Measurements from ENCODE around the gene WDR88. TPM values are rescaled to one million over a fixed set of nuclear protein-coding genes. Genes with fewer than 3 reads are reported as not detected.

The WDR88 gene
- total and polyA plus RNA-seq, 2 of the 13 experiments (the other 11 are each of a cell fraction or from before 2014, with no cell fraction given): not detected

DNA sequence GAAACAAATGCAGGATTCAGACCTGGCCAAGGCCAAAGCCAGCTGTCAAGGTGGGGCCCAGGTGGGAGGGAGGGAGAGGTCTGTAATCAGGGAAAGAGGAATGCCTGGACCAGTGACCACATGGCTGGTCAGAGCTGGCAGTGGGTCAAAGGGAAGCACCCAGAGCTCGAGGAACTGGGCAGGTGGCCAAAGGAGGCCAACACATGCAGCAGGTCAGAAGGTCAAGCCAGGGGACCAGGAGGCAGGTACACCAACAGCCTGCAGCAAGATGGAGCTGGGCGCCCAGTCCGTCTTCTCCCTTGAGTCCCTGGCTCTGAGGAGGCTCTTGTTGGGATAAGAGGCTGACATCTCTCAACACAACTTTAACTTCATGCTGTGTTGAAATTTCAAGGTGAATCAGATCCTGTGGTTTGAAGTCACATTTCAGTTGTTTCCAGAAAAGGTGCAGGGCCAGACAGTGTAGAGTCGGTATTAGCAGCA, 33.8 kb upstream of the WDR88 start (continued):
- TF ChIP-seq NR2F2 (IDR thresholded peaks at IDR 0.05; ENCODE audit: borderline replicate concordance, low read depth) (peak; percentile 92), SNAI1 (CRISPR knock-in tag; IDR thresholded peaks at IDR 0.05; ENCODE audit: borderline replicate concordance) (no peak), ATAD3A (CRISPR knock-in tag; IDR thresholded peaks at IDR 0.05) (no peak), CEBPB (IDR thresholded peaks at IDR 0.05; ENCODE audit: borderline replicate concordance, low read depth, low read length) (no peak), PHF8 (CRISPR knock-in tag; IDR thresholded peaks at IDR 0.05) (no peak), ZNF460 (CRISPR knock-in tag; IDR thresholded peaks at IDR 0.05; ENCODE audit: borderline replicate concordance) (no peak), KDM3A (CRISPR knock-in tag; IDR thresholded peaks at IDR 0.05; ENCODE audit: low read depth) (no peak), GPN1 (CRISPR knock-in tag; IDR thresholded peaks at IDR 0.05; ENCODE audit: borderline replicate concordance) (no peak), MYC (CRISPR knock-in tag; IDR thresholded peaks at IDR 0.05; ENCODE audit: borderline replicate concordance) (peak; percentile 81; the same call in 1 of the 2 replicates), LCORL (IDR thresholded peaks at IDR 0.05) (no peak), LCORL (CRISPR knock-in tag; IDR thresholded peaks at IDR 0.05) (no peak), ZNF484 (CRISPR knock-in tag; IDR thresholded peaks at IDR 0.05; ENCODE audit: borderline replicate concordance, low read depth) (no peak), MEF2D (CRISPR knock-in tag; IDR thresholded peaks at IDR 0.05) (peak; percentile 40; the same call in 1 of the 2 replicates), PAXIP1 (CRISPR knock-in tag; conservative IDR thresholded peaks at IDR 0.05) (peak; percentile 69), PAX8 (CRISPR knock-in tag; IDR thresholded peaks at IDR 0.05; ENCODE audit: borderline replicate concordance) (no peak), CREB1 (IDR thresholded peaks at IDR 0.05) (no peak), CREB1 (CRISPR knock-in tag; IDR thresholded peaks at IDR 0.05) (no peak), HNF4G (IDR thresholded peaks at IDR 0.05; ENCODE audit: borderline replicate concordance, low read depth, low read length) (no peak), HNF4G (CRISPR knock-in tag; IDR thresholded peaks at IDR 0.05; ENCODE audit: borderline replicate concordance, low read depth) (no peak), HOXA9 (CRISPR knock-in tag; IDR thresholded peaks at IDR 0.05; ENCODE audit: borderline replicate concordance) (no peak), ZNF7 (CRISPR knock-in tag; IDR thresholded peaks at IDR 0.05) (no peak), ZNF883 (CRISPR knock-in tag; IDR thresholded peaks at IDR 0.05; ENCODE audit: not compliant biosample characterization) (no peak)
- TF ChIP-seq, protein P1, sequence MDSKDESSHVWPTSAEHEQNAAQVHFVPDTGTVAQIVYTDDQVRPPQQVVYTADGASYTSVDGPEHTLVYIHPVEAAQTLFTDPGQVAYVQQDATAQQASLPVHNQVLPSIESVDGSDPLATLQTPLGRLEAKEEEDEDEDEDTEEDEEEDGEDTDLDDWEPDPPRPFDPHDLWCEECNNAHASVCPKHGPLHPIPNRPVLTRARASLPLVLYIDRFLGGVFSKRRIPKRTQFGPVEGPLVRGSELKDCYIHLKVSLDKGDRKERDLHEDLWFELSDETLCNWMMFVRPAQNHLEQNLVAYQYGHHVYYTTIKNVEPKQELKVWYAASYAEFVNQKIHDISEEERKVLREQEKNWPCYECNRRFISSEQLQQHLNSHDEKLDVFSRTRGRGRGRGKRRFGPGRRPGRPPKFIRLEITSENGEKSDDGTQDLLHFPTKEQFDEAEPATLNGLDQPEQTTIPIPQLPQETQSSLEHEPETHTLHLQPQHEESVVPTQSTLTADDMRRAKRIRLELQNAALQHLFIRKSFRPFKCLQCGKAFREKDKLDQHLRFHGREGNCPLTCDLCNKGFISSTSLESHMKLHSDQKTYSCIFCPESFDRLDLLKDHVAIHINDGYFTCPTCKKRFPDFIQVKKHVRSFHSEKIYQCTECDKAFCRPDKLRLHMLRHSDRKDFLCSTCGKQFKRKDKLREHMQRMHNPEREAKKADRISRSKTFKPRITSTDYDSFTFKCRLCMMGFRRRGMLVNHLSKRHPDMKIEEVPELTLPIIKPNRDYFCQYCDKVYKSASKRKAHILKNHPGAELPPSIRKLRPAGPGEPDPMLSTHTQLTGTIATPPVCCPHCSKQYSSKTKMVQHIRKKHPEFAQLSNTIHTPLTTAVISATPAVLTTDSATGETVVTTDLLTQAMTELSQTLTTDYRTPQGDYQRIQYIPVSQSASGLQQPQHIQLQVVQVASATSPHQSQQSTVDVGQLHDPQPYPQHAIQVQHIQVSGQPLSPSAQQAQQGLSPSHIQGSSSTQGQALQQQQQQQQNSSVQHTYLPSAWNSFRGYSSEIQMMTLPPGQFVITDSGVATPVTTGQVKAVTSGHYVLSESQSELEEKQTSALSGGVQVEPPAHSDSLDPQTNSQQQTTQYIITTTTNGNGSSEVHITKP (CRISPR knock-in tag; IDR thresholded peaks at IDR 0.05; ENCODE audit: low read depth): no peak
- TF ChIP-seq, protein P2, sequence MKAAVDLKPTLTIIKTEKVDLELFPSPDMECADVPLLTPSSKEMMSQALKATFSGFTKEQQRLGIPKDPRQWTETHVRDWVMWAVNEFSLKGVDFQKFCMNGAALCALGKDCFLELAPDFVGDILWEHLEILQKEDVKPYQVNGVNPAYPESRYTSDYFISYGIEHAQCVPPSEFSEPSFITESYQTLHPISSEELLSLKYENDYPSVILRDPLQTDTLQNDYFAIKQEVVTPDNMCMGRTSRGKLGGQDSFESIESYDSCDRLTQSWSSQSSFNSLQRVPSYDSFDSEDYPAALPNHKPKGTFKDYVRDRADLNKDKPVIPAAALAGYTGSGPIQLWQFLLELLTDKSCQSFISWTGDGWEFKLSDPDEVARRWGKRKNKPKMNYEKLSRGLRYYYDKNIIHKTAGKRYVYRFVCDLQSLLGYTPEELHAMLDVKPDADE (CRISPR knock-in tag; IDR thresholded peaks at IDR 0.05): no peak
